ENCODE data around the gene IQSEC3.
"Not testable (repeated sequence)": the region's sequence is repeated elsewhere in the genome, so short reads cannot be mapped to it uniquely, and the experiment has no call there.

IQSEC3 gene

GRCh38 chr12:185576-185955 is 119.0 kb downstream of the IQSEC3 start:
- no peak for DNase-seq (ENCODE audit: low read depth)
- H3K4me3 ChIP-seq (replicated peaks; ENCODE audit: low read depth, low read length): no peak overlapping the region
- no peak for TF ChIP-seq CTCF (IDR thresholded peaks at IDR 0.05; ENCODE audit: low read length, missing control alignments)

- H3K4me3 ChIP-seq (replicated peaks; ENCODE audit: low read depth, low read length): no peak overlapping the region
- TF ChIP-seq CTCF (IDR thresholded peaks at IDR 0.05; ENCODE audit: low read length, missing control alignments): no peak
- DNase-seq (ENCODE audit: low read depth): no peak
Measured at GRCh38 chr12:186006-186625, 119.5 kb downstream of the IQSEC3 start.

- H3K4me3 ChIP-seq (replicated peaks; ENCODE audit: low read depth, low read length): peak overlapping the region; percentile 55
Measured at GRCh38 chr12:187986-188909, 121.7 kb downstream of the IQSEC3 start.

GRCh38 chr12:188910-189621 is 122.5 kb downstream of the IQSEC3 start:
- TF ChIP-seq CTCF (IDR thresholded peaks at IDR 0.05; ENCODE audit: low read length, missing control alignments): peak; percentile 41
- peak; percentile 58 for DNase-seq (ENCODE audit: low read depth)
- H3K4me3 ChIP-seq (replicated peaks; ENCODE audit: low read depth, low read length): peak overlapping the region; percentile 55

More at GRCh38 chr12:187986-188909, 121.7 kb downstream of the IQSEC3 start:
- not testable (repeated sequence) for DNase-seq (ENCODE audit: low read depth)

GRCh38 chr12:189622-189962 is 123.0 kb downstream of the IQSEC3 start:
- no peak for DNase-seq (ENCODE audit: low read depth)
- no peak overlapping the region for H3K4me3 ChIP-seq (replicated peaks; ENCODE audit: low read depth, low read length)
- TF ChIP-seq CTCF (IDR thresholded peaks at IDR 0.05; ENCODE audit: low read length, missing control alignments): no peak

- H3K4me3 ChIP-seq (replicated peaks; ENCODE audit: low read depth, low read length): no peak overlapping the region
- TF ChIP-seq CTCF (IDR thresholded peaks at IDR 0.05; ENCODE audit: low read length, missing control alignments): no peak
- DNase-seq (ENCODE audit: low read depth): no peak
Measured at GRCh38 chr12:190881-191280, 124.3 kb downstream of the IQSEC3 start.

GRCh38 chr12:191541-191940 is 125.0 kb downstream of the IQSEC3 start:
- TF ChIP-seq CTCF (IDR thresholded peaks at IDR 0.05; ENCODE audit: low read length, missing control alignments): no peak
- no peak overlapping the region for H3K4me3 ChIP-seq (replicated peaks; ENCODE audit: low read depth, low read length)
- DNase-seq (ENCODE audit: low read depth): no peak
